Stromal cell of bone marrow (primary cell): ENCODE results near the gene SEC22A.
"Not testable (repeated sequence)": the region's sequence is repeated elsewhere in the genome, so short reads cannot be mapped to it uniquely, and the experiment has no call there.

Source experiments
- DNase-seq: peaks from one replicate; pipeline ENCODE4 v3.0.0-alpha.2; 2012; ENCODE audit warnings: low read depth

Gene SEC22A

GRCh38 chr3:123180791-123181190 lies 21.0 kb upstream of the SEC22A start:
- DNase-seq = no peak

- DNase-seq = peak; percentile 51
Observed at GRCh38 chr3:123186695-123187094, 15.0 kb upstream of the SEC22A start.

- DNase-seq = peak; percentile 24
Observed at GRCh38 chr3:123188058-123188457, 13.7 kb upstream of the SEC22A start.

- no peak for DNase-seq
Observed at GRCh38 chr3:123193448-123194101, 8.2 kb upstream of the SEC22A start.

DNA sequence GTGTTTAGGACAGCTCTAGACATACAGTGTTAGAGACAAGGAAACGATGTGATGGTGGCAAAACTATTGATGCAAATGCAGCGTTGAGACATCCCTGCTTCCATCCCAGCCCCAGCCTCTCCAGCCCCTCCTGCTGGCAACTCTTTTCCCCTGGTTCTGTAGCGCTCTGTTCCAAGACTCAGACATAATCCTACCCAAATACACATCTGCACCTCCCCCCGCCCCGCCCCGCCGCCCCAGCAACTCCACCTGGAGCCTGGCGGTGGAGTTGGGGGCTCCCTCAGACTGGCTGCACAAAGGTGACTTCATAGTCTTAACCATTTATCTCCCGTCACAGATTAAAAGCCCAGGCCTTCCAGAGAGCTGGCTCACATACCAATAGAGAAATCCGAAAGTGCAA lies 7.2 kb upstream of the SEC22A start:
- DNase-seq = no peak

DNA sequence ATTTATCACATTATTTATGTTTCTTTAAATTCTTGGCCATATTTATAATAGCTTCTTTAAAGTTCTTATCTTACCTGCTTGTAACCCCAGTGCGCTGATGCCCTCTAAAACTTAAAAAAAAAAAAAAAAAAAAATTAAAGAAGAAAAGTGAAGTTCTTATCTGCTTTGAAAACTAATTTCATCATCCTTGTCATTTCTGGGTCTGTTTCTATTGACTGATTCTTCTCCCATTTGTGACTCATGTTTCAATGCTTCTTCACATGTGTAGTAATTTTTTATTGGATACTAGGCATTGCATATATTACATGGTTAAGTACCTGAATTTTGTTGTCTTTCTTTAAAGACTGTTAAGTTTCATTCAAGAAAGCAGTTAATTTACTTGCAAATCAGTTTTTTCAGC lies 3.4 kb upstream of the SEC22A start:
- no peak for DNase-seq

GRCh38 chr3:123201223-123201556 lies 553 bp upstream of the SEC22A start:
- no peak for DNase-seq

DNA sequence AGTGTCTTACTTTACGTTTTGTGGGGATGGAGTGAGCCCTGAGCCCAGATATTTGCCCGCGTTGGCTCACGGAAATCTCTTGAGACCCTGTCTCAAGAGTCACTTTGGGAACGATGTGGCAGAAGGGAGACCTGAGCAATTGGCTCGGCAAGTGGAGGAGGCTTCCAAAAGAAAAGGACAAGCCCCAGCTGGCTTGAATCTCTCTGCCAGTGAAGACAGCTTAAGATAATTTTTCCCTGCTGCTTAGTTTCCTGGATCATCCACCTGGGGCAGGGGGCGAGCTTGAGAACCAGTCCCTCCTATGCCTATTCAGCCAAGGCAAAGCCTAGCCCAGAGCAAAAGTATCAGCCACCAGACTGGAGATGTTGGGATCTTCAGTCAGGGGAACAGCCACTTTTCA lies 708 bp downstream of the SEC22A start:
- DNase-seq = no peak

GRCh38 chr3:123218990-123219389 lies 17.2 kb downstream of the SEC22A start:
- no peak for DNase-seq

- not testable (repeated sequence) for DNase-seq
Observed at GRCh38 chr3:123221369-123221768, 19.6 kb downstream of the SEC22A start.

- no peak for DNase-seq
Observed at GRCh38 chr3:123225016-123225415, 23.3 kb downstream of the SEC22A start.

DNA sequence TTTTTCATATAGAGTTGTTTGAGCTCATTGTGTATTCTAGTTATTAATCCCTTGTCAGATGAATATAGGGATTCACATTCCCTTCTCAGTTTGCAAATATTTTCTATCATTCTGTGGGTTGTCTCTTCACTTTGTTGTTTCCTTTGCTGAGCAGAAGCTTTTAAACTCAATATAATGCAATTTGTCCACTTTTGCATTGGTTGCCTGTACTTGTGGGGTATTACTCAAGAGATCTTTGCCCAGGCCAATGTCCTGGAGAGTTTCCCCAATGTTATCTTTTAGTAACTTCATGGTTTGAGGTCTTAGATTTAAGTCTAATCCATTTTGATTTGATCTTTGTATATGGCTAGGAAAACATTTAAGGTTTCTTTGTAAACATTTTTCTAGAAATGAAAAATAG lies 24.8 kb downstream of the SEC22A start:
- DNase-seq = no peak

GRCh38 chr3:123229145-123229544 lies 27.4 kb downstream of the SEC22A start:
- DNase-seq = no peak

DNA sequence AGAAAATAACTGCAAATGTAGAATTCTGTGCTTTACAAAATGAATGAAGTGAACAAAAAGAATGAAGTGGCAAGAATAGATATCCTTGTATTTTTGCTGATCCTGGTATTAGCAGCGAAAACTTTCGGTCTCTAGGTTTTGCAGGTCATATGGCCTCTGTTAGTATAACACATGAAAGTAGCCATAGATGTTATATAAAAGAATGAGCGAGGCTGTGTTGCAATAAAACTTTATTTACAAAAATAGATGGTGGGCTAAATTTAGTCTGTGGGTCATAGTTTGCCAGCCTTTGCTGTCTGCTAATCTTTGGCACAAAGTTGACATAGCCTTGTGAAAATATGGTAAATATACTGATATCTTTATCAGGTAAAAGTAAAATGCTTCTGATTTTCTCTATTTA lies 35.2 kb downstream of the SEC22A start:
- DNase-seq = no peak

DNA sequence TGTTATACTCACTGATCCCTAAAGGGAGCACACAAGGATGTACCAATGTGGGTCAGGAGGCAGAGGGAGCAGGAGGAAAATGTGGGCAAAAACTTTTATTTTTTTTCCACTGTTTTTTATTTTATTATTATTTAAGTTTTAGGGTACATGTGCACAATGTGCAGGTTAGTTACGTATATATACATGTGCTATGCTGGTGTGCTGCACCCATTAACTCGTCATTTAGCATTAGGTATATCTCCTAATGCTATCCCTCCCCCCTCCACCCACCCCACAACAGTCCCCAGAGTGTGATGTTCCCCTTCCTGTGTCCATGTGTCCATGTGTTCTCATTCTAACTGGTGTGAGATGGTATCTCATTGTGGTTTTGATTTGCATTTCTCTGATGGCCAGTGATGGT lies 37.4 kb downstream of the SEC22A start:
- not testable (repeated sequence) for DNase-seq

GRCh38 chr3:123239756-123240155 lies 38.0 kb downstream of the SEC22A start:
- no peak for DNase-seq

- no peak for DNase-seq
Observed at GRCh38 chr3:123244128-123244527, 42.4 kb downstream of the SEC22A start.

- DNase-seq = no peak
Observed at GRCh38 chr3:123246866-123247265, 45.1 kb downstream of the SEC22A start.

- DNase-seq = no peak
Observed at GRCh38 chr3:123256256-123256655, 54.5 kb downstream of the SEC22A start.

- no peak for DNase-seq
Observed at GRCh38 chr3:123258359-123258758, 56.6 kb downstream of the SEC22A start.

DNA sequence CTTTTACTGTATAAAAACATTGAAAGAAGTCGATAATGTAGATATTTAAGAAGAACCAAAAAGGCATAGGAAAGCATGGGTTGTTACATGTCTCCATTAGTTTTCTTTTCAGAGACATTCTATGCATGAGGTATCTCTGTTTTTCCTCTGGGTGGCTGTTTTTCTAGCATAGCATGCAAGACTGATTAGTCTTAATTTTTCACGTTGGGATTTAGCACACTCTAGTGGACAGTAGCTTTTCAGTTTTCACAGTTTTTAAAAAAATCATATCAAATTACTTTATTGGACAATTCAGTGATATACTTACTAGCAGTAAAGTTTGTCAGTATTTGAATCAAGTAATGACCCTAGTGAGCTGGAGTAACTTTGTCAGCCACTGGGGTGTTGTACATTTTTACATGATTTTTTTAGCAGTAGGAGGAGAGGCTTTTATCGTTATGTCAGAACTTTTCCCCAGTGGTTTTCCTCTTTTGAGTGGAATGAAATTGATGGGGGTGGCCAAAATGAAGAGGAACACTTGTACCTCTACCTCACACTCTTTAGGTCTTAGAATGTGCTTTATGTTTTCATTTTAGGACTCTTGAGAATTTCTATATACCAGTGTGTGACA lies 57.2 kb downstream of the SEC22A start:
- DNase-seq = peak; percentile 52

- no peak for DNase-seq
Observed at GRCh38 chr3:123261666-123262065, 59.9 kb downstream of the SEC22A start.

DNA sequence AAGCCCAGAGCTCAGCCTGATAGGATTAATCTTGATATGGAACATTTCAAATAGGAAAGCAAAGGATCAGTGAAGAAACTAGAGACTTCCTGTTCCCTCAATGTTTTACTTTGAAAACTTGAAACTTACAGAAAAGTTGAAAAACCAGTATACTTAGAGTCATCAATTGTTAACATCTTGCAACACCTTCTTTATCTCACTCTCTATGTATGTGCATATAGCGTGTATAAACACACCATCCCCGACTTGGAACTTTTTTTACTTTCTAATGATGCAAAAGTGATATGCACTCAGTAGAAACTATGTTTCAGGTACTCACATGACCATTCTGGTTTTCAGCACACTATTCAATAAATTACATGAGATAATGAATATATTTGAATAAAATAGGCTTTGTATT lies 60.5 kb downstream of the SEC22A start:
- DNase-seq = no peak

GRCh38 chr3:123262868-123263267 lies 61.1 kb downstream of the SEC22A start:
- DNase-seq = no peak
